GM12878 (cell line): ENCODE data around the gene FHL2. TPM values are rescaled to one million over a fixed set of nuclear protein-coding genes. Genes with fewer than 3 reads are reported as not detected.

Source experiments
- BACH1 ChIP-seq: fragments of 450-650 bp; IDR thresholded peaks from 2 replicates; pipeline ENCODE4 v1.6.1; 2017; ENCODE audit warnings: mild to moderate bottlenecking, borderline replicate concordance
- CHD4 ChIP-seq: fragments of 200-600 bp; sonication (generic); IDR thresholded peaks from 2 replicates; pipeline ENCODE4 v1.6.1; 2016; ENCODE audit warnings: mild to moderate bottlenecking
- FOS ChIP-seq: IDR thresholded peaks from 3 replicates; pipeline ENCODE4 v1.6.1; 2011; ENCODE audit warnings: borderline replicate concordance; ENCODE audit not compliant: insufficient read length; ENCODE audit errors: extremely low read depth
- GATAD2B ChIP-seq: fragments of 450-650 bp; conservative IDR thresholded peaks from 2 replicates; pipeline ENCODE4 v1.6.1; 2017; ENCODE audit warnings: low read depth, mild to moderate bottlenecking, moderate library complexity
- JUND ChIP-seq: IDR thresholded peaks from 2 replicates; pipeline ENCODE4 v1.6.1; 2012; ENCODE audit warnings: low read depth, mild to moderate bottlenecking, low read length, improper control_type of control experiment, moderate library complexity
- MYC ChIP-seq: IDR thresholded peaks from 2 replicates; pipeline ENCODE4 v1.6.1; 2011; ENCODE audit warnings: mild to moderate bottlenecking, low read length, moderate library complexity, inconsistent platforms; ENCODE audit not compliant: insufficient read depth, insufficient replicate concordance, insufficient read length, severe bottlenecking
- RFX5 ChIP-seq: IDR thresholded peaks from 2 replicates; pipeline ENCODE4 v1.6.1; 2011; ENCODE audit warnings: low read depth, low read length, improper control_type of control experiment
- SMAD5 ChIP-seq: IDR thresholded peaks from 2 replicates; pipeline ENCODE4 v1.6.1; 2016; ENCODE audit warnings: antibody characterized with exemption, low read depth
- SMARCA5 ChIP-seq: fragments of 450-650 bp; IDR thresholded peaks from 2 replicates; pipeline ENCODE4 v1.6.1; 2017; ENCODE audit warnings: mild to moderate bottlenecking
- SMC3 ChIP-seq: IDR thresholded peaks from 2 replicates; pipeline ENCODE4 v1.6.1; 2011; ENCODE audit warnings: low read length, improper control_type of control experiment, borderline replicate concordance
- STAT1 ChIP-seq: fragments of 450-650 bp; conservative IDR thresholded peaks from 2 replicates; pipeline ENCODE4 v1.6.1; 2014; ENCODE audit warnings: antibody characterized with exemption, mild to moderate bottlenecking
- TAF1 ChIP-seq: IDR thresholded peaks from 2 replicates; pipeline ENCODE4 v1.6.1; 2011; ENCODE audit warnings: mild to moderate bottlenecking, low read depth, low read length, borderline replicate concordance
- TCF3 ChIP-seq: IDR thresholded peaks from 2 replicates; pipeline ENCODE4 v1.6.1; 2012; ENCODE audit warnings: low read depth, mild to moderate bottlenecking, low read length, borderline replicate concordance; ENCODE audit not compliant: insufficient read depth
- ZBTB11 ChIP-seq: fragments of 450-650 bp; formaldehyde crosslinking; IDR thresholded peaks from 2 replicates; pipeline ENCODE4 v1.5.0; 2022; ENCODE audit warnings: mild to moderate bottlenecking, missing genetic modification characterization
- polyA plus RNA-seq, 11 experiments: library from polyadenylated mRNA; depleted of rRNA in 4 of 11; unstranded in 6 of 11; stranded (reverse) in 5 of 11; fragments of >200 nt; fragmentation: Nextera tagmentation in 4 of 11; fragmentation: Illumina TruSeq in 1 of 11; extraction: Ambion mirVana in 4 of 11; extraction: Trizol in 1 of 11; gene quantifications; 1 replicate in 1 of 11; 2 replicates in 10 of 11; pipeline versions ENCODE4 v1.2.1 to v1.2.3, GENCODE V29; 2011 to 2016; ENCODE audit warnings: inconsistent platforms in 2 of 11, missing spikeins in 2 of 11, low read depth in 1 of 11
- total RNA-seq, 4 experiments: library from RNA; depleted of rRNA in 3 of 4; stranded (reverse); fragments of >200 nt in 3 of 4; fragmentation: Illumina TruSeq in 1 of 4; extraction: Trizol in 1 of 4; gene quantifications; 2 replicates each; pipeline versions ENCODE4 v1.2.1 to v1.2.3, GENCODE V29; 2013 to 2021
- TF ChIP-seq, protein P1 (sequence below): IDR thresholded peaks from 2 replicates; pipeline ENCODE4 v1.6.1; 2012; ENCODE audit warnings: low read length, inconsistent platforms
- TF ChIP-seq, protein P2 (sequence below): IDR thresholded peaks from 2 replicates; pipeline ENCODE4 v1.6.1; 2012; ENCODE audit warnings: improper control_type of control experiment, low read depth, low read length; ENCODE audit not compliant: insufficient replicate concordance
- TF ChIP-seq, protein P3 (sequence below), 3 experiments: IDR thresholded peaks in 2 of 3; conservative IDR thresholded peaks in 1 of 3; 2 replicates each; pipeline ENCODE4 v1.5.1; 2011; ENCODE audit warnings: low read depth in 3 of 3, low read length in 3 of 3, mild to moderate bottlenecking in 3 of 3, control low read depth in 2 of 3, moderate library complexity in 2 of 3, inconsistent platforms in 1 of 3, mixed read lengths in 1 of 3; ENCODE audit not compliant: control insufficient read depth in 2 of 3, insufficient read depth in 1 of 3; ENCODE audit errors: extremely low read depth in 1 of 3

Gene FHL2
- total and polyA plus RNA-seq, 10 of the 15 experiments (the other 5 are each of a cell fraction or from before 2014, with no cell fraction given), result 2.2 to 9.9 (median 4.5) TPM

- TF ChIP-seq, protein P1, sequence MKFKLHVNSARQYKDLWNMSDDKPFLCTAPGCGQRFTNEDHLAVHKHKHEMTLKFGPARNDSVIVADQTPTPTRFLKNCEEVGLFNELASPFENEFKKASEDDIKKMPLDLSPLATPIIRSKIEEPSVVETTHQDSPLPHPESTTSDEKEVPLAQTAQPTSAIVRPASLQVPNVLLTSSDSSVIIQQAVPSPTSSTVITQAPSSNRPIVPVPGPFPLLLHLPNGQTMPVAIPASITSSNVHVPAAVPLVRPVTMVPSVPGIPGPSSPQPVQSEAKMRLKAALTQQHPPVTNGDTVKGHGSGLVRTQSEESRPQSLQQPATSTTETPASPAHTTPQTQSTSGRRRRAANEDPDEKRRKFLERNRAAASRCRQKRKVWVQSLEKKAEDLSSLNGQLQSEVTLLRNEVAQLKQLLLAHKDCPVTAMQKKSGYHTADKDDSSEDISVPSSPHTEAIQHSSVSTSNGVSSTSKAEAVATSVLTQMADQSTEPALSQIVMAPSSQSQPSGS, result no peak
- TF ChIP-seq ZBTB11 (CRISPR knock-in tag), result no peak
- TF ChIP-seq RFX5, result no peak
- TF ChIP-seq GATAD2B, result no peak
- peak; percentile 29; the same call in 1 of the 2 replicates for TF ChIP-seq SMARCA5
- TF ChIP-seq FOS, result no peak
- peak; percentile 92 for TF ChIP-seq SMC3
- TF ChIP-seq BACH1, result no peak; the same call in 1 of the 2 replicates
- no peak for TF ChIP-seq MYC
- TF ChIP-seq, protein P2, sequence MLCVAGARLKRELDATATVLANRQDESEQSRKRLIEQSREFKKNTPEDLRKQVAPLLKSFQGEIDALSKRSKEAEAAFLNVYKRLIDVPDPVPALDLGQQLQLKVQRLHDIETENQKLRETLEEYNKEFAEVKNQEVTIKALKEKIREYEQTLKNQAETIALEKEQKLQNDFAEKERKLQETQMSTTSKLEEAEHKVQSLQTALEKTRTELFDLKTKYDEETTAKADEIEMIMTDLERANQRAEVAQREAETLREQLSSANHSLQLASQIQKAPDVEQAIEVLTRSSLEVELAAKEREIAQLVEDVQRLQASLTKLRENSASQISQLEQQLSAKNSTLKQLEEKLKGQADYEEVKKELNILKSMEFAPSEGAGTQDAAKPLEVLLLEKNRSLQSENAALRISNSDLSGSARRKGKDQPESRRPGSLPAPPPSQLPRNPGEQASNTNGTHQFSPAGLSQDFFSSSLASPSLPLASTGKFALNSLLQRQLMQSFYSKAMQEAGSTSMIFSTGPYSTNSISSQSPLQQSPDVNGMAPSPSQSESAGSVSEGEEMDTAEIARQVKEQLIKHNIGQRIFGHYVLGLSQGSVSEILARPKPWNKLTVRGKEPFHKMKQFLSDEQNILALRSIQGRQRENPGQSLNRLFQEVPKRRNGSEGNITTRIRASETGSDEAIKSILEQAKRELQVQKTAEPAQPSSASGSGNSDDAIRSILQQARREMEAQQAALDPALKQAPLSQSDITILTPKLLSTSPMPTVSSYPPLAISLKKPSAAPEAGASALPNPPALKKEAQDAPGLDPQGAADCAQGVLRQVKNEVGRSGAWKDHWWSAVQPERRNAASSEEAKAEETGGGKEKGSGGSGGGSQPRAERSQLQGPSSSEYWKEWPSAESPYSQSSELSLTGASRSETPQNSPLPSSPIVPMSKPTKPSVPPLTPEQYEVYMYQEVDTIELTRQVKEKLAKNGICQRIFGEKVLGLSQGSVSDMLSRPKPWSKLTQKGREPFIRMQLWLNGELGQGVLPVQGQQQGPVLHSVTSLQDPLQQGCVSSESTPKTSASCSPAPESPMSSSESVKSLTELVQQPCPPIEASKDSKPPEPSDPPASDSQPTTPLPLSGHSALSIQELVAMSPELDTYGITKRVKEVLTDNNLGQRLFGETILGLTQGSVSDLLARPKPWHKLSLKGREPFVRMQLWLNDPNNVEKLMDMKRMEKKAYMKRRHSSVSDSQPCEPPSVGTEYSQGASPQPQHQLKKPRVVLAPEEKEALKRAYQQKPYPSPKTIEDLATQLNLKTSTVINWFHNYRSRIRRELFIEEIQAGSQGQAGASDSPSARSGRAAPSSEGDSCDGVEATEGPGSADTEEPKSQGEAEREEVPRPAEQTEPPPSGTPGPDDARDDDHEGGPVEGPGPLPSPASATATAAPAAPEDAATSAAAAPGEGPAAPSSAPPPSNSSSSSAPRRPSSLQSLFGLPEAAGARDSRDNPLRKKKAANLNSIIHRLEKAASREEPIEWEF, result no peak
- TF ChIP-seq TCF3, result no peak
- TF ChIP-seq, protein P3, sequence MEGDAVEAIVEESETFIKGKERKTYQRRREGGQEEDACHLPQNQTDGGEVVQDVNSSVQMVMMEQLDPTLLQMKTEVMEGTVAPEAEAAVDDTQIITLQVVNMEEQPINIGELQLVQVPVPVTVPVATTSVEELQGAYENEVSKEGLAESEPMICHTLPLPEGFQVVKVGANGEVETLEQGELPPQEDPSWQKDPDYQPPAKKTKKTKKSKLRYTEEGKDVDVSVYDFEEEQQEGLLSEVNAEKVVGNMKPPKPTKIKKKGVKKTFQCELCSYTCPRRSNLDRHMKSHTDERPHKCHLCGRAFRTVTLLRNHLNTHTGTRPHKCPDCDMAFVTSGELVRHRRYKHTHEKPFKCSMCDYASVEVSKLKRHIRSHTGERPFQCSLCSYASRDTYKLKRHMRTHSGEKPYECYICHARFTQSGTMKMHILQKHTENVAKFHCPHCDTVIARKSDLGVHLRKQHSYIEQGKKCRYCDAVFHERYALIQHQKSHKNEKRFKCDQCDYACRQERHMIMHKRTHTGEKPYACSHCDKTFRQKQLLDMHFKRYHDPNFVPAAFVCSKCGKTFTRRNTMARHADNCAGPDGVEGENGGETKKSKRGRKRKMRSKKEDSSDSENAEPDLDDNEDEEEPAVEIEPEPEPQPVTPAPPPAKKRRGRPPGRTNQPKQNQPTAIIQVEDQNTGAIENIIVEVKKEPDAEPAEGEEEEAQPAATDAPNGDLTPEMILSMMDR (IDR thresholded peaks at IDR 0.05 in 2 of 3, conservative IDR thresholded peaks at IDR 0.05 in 1 of 3; ENCODE audit: control insufficient read depth in 2 of 3, extremely low read depth in 1 of 3, insufficient read depth in 1 of 3, low read depth in 3 of 3, low read length in 3 of 3), result peak; percentile 95 to 96 (median 96)
- no peak for TF ChIP-seq TAF1
- TF ChIP-seq JUND, result no peak
- TF ChIP-seq SMAD5, result no peak
- TF ChIP-seq CHD4, result no peak
- TF ChIP-seq STAT1, result no peak
These were observed 28.8 kb downstream of the FHL2 start (continued) for GRCh38 chr2:105369777-105370690.
